ENCODE results near the gene PUM1. TPM values are rescaled to one million over a fixed set of nuclear protein-coding genes. Genes with fewer than 3 reads are reported as not detected.

Gene PUM1
- total RNA-seq, 4 donors from 2014 or later = 75.1 to 104 (median 86.4) TPM

DNA sequence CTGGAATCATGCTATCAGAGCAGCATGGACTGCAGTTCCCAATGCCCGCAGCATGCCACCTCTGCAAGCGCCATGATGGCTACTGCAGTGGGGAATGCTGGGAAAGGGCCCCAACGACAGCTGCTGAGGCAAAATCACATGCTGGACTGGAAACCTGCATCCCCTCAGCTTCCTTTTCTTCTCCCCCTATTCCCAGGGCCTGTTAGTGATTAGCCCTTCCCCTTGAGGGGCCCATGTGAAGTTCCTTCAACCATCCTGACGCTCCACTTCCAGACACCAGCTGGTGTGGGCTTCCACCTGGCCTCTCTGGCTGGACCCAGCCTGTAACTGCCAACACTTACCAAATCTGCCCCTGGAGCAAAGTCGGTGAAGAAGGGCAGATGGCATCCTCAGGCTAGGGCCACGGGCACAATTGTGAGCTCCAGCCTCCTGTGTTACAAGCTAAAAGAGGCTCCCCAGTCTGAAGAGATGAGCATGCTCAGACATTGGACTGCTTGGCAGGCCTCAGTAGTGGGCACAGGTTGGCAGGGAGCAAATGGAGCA, 134.8 kb downstream of the PUM1 start:
- TF ChIP-seq, protein P1, sequence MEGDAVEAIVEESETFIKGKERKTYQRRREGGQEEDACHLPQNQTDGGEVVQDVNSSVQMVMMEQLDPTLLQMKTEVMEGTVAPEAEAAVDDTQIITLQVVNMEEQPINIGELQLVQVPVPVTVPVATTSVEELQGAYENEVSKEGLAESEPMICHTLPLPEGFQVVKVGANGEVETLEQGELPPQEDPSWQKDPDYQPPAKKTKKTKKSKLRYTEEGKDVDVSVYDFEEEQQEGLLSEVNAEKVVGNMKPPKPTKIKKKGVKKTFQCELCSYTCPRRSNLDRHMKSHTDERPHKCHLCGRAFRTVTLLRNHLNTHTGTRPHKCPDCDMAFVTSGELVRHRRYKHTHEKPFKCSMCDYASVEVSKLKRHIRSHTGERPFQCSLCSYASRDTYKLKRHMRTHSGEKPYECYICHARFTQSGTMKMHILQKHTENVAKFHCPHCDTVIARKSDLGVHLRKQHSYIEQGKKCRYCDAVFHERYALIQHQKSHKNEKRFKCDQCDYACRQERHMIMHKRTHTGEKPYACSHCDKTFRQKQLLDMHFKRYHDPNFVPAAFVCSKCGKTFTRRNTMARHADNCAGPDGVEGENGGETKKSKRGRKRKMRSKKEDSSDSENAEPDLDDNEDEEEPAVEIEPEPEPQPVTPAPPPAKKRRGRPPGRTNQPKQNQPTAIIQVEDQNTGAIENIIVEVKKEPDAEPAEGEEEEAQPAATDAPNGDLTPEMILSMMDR (IDR thresholded peaks at IDR 0.05; ENCODE audit: low read depth) = no peak

DNA sequence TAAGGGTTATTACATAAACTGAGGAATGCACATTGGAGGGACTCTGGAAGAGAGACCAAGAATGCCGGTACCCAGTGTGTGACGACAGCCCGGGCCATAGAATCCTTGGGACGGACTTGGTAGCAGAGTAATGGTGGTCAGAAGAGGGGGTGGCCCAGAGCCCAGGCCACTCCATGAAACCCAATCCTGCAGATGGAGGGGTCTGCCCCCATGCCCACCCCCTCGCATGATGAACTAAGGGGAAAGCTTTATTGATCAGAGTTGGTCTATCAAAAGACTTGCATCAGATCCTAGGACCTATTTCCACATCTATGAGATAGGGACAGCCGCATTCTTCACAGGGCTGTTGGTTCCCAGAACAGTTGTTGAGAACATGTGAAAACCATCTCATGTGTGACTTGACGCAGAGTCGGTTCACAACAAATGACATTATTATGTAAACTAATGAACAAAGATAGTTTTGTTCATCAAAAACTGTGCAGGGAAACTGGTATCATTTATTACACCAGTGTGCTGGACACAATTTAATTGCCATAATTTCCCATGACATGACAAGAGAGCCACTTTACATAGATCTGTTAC, 135.5 kb downstream of the PUM1 start:
- TF ChIP-seq, protein P1 (IDR thresholded peaks at IDR 0.05; ENCODE audit: low read depth) = no peak

DNA sequence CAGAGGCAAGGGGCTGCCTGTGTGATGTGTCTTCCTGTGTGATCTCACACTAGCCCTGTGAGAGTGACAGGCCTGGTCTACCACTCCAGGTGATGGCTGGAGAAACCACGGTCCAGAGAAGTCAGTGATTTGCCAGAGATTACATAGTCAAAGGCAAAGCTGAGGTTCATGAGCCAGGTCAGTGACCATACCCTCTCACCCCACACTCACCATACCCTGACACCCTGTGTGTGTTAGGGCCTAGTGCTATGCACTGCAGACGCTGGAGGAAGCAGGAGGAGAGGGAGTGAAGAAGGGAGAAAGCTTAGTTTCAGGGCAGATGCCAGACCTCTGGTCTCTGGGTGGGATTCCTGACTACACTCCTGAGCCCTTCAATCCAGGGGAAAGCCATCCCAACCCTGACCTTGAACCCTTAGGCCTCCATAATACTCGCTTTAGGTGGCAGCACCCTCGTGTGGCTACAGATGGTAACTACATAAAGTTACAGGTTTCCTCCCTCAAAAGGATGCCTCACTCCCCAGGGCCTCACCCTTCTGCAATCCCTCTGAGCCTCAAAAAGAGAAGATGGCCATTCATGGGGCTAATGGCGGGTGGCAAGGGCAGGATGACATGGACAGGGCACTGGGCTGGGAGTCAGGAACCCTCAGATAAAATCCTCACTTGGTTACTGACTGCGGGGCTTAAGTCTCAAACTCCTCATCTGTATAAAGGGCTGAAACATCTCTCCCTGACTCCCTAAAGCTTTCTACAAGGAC, 136.2 kb downstream of the PUM1 start:
- TF ChIP-seq, protein P1 (IDR thresholded peaks at IDR 0.05; ENCODE audit: low read depth) = no peak

DNA sequence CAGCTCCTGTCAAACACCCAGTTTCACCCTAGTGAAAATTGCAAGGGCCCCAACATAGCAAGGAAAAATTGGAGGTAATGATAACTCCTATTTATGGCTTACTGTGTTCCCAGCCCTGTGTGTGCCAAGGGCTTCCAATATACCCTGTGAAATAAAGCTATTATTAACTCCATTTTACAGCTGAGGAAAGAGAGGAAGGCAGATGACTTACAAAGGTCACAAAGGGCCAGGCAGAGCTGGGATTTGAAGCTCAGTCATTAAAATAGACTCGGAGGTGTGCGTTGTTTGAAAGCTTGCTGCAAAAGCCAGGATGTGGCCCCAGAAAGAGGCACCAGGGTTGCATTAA, 136.8 kb downstream of the PUM1 start:
- TF ChIP-seq, protein P1 (IDR thresholded peaks at IDR 0.05; ENCODE audit: low read depth) = no peak

DNA sequence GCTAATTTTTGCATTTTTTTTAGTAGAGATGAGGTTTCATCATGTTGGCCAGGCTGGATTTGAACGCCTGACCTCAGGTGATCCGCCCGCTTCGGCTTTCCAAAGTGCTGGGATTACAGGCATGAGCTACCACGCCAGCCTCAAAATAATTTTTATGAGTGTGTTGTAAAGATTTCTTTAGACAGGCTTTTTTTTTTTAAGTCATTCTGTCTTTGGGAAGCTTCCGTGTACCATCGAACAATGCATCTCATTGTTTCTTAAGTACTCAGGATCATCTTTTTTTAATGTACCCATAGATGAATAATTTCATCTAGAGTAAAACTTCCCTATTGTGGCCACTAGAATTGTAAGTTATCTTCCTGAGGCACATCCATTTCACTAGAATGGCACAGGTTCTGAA, 137.3 kb downstream of the PUM1 start:
- TF ChIP-seq, protein P1 (IDR thresholded peaks at IDR 0.05; ENCODE audit: low read depth) = no peak

DNA sequence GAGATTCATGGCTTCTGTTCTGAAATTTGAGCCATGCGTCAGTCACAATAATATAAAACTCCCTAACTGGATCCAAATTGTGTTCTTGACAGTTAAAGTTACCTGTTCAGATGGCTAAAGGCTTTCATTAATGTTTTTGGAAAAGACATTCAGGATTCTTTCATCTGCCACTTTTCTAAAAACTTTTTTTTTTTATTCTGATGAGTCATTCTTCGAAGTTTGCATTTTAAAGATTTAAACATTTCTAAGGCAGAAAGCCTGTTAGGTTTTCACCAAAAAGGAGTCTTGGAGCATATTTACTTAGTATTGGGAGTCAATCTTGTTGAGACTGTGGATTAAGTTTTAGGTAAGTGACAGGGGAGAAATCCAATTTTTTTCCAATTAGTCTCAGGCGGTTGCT, 138.1 kb downstream of the PUM1 start:
- TF ChIP-seq, protein P1 (IDR thresholded peaks at IDR 0.05; ENCODE audit: low read depth) = no peak

DNA sequence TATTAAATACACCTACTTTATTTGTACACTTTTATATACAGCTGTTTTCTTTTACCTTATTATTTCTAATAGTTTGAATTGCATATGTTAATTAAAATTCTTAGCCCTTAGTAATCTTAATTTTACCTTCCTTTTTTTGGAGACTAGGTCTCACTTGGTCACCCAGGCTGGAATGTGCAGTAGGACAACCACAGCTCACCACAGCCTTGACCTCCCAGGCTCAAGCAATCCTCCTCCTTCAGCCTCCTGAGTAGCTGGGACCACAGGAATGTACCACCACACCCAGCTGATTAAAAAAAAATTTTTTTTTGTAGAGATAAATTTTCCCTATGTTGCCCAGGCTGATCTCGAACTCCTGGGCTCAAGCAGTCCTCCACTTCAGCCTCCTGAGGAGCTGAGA, 141.9 kb downstream of the PUM1 start:
- TF ChIP-seq, protein P1 (IDR thresholded peaks at IDR 0.05; ENCODE audit: low read depth) = no peak

Data from subcutaneous adipose tissue (tissue), 4 donors.